PFSK-1 (cell line): ENCODE data around the gene MGAT2.

Experiments used
- FOXP2 ChIP-seq: optimal IDR thresholded peaks from 2 replicates; pipeline ENCODE3; 2011; ENCODE audit warnings: borderline replicate concordance, control low read depth, inconsistent platforms; ENCODE audit not compliant: insufficient read depth; ENCODE audit errors: extremely low read length, extremely low read depth
- POLR2AphosphoS5 ChIP-seq: IDR thresholded peaks from 2 replicates; pipeline ENCODE4 v1.6.1; 2012; ENCODE audit warnings: low read depth, mild to moderate bottlenecking, control low read depth, low read length, moderate library complexity
- REST ChIP-seq, 2 experiments: IDR thresholded peaks; 2 replicates each; pipeline versions ENCODE4 v1.6.1 to v1.8.0; 2011 to 2012; ENCODE audit warnings: low read depth in 2 of 2, low read length in 2 of 2, control low read depth in 1 of 2, inconsistent platforms in 1 of 2, mild to moderate bottlenecking in 1 of 2, moderate library complexity in 1 of 2; ENCODE audit not compliant: insufficient read depth in 1 of 2
- SIN3A ChIP-seq: IDR thresholded peaks from 2 replicates; pipeline ENCODE4 v1.6.1; 2012; ENCODE audit warnings: mild to moderate bottlenecking, low read length, moderate library complexity, borderline replicate concordance; ENCODE audit not compliant: insufficient read depth
- TAF1 ChIP-seq: IDR thresholded peaks from 2 replicates; pipeline ENCODE4 v1.6.1; 2012; ENCODE audit warnings: low read length, control low read depth, borderline replicate concordance; ENCODE audit not compliant: insufficient read depth

- TF ChIP-seq REST (IDR thresholded peaks at IDR 0.05; ENCODE audit: insufficient read depth in 1 of 2, low read depth in 2 of 2, low read length in 2 of 2): no peak
- TF ChIP-seq SIN3A: no peak
- peak; percentile 94 for TF ChIP-seq POLR2AphosphoS5
- TF ChIP-seq TAF1: peak; percentile 96
- TF ChIP-seq FOXP2: no peak
These were observed 34.6 kb upstream of the MGAT2 start, which contains the start of gene RPS29 for GRCh38 chr14:49585803-49586672.
